HL-60 (cell line): ENCODE measurements around the gene KCNJ14.

Source experiments
- DNase-seq, 2 experiments: peaks; one replicate each; pipeline ENCODE4 v3.0.0-alpha.2; 2010 to 2020; ENCODE audit warnings: low read depth in 1 of 2, low spot score in 1 of 2
- H3K27ac ChIP-seq: fragments of 250-450 bp; sonication (Bioruptor Pico); replicated peaks from 2 replicates; pipeline ENCODE4 v1.5.1; 2020; ENCODE audit warnings: mild to moderate bottlenecking, moderate library complexity
- H3K27me3 ChIP-seq: fragments of 250-450 bp; sonication (Bioruptor Pico); 2 replicates; pipeline ENCODE4 v1.5.1; 2021; ENCODE audit warnings: mild to moderate bottlenecking, moderate library complexity; ENCODE audit not compliant: insufficient read depth, poor library complexity, severe bottlenecking
- H3K4me3 ChIP-seq: replicated peaks from 2 replicates; pipeline ENCODE4 v1.5.1; 2011; ENCODE audit warnings: mild to moderate bottlenecking, control low read depth, low read length; ENCODE audit not compliant: insufficient read depth
- GABPA ChIP-seq: IDR thresholded peaks from 2 replicates; pipeline ENCODE4 v1.6.1; 2012; ENCODE audit warnings: low read depth
- POLR2AphosphoS5 ChIP-seq: IDR thresholded peaks from 2 replicates; pipeline ENCODE4 v1.6.1; 2012; ENCODE audit warnings: low read depth
- SPI1 ChIP-seq: IDR thresholded peaks from 2 replicates; pipeline ENCODE4 v1.6.1; 2012; ENCODE audit warnings: low read depth, mild to moderate bottlenecking, borderline replicate concordance
- TF ChIP-seq, protein P1 (sequence below): IDR thresholded peaks from 2 replicates; pipeline ENCODE4 v1.6.1; 2012; ENCODE audit warnings: low read depth; ENCODE audit not compliant: insufficient replicate concordance
- TF ChIP-seq, protein P2 (sequence below): IDR thresholded peaks from one replicate; pipeline ENCODE4 v1.5.1; 2011; ENCODE audit warnings: low read length, control low read depth, inconsistent platforms; ENCODE audit not compliant: insufficient read depth

Gene KCNJ14

DNA sequence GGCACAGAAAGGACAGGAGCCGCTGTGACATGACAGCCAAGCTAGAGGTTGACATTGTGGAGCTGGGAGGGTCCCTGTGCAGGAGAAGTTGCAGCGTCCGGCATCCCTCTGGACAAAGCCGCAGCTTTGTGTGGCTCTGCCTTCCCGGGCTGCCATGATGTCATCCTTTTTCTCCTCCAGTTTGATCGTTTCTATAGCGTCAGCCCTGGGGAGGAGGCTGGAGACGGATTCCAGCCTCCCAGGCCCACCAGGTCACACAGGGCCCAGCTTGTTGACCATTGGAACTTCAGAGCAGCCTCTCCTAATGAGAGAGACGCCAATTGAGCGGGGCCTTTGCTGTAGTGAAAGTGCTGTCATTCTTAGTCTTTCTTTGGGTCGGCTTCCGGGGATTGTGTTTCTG is 3.8 kb upstream of the KCNJ14 start:
- DNase-seq, result no peak
- Histone ChIP-seq H3K27me3 (no peaks in the 10 kb centered on the region), H3K4me3 (no peak overlapping the region), H3K27ac (no peak overlapping the region)
- TF ChIP-seq, protein P1, sequence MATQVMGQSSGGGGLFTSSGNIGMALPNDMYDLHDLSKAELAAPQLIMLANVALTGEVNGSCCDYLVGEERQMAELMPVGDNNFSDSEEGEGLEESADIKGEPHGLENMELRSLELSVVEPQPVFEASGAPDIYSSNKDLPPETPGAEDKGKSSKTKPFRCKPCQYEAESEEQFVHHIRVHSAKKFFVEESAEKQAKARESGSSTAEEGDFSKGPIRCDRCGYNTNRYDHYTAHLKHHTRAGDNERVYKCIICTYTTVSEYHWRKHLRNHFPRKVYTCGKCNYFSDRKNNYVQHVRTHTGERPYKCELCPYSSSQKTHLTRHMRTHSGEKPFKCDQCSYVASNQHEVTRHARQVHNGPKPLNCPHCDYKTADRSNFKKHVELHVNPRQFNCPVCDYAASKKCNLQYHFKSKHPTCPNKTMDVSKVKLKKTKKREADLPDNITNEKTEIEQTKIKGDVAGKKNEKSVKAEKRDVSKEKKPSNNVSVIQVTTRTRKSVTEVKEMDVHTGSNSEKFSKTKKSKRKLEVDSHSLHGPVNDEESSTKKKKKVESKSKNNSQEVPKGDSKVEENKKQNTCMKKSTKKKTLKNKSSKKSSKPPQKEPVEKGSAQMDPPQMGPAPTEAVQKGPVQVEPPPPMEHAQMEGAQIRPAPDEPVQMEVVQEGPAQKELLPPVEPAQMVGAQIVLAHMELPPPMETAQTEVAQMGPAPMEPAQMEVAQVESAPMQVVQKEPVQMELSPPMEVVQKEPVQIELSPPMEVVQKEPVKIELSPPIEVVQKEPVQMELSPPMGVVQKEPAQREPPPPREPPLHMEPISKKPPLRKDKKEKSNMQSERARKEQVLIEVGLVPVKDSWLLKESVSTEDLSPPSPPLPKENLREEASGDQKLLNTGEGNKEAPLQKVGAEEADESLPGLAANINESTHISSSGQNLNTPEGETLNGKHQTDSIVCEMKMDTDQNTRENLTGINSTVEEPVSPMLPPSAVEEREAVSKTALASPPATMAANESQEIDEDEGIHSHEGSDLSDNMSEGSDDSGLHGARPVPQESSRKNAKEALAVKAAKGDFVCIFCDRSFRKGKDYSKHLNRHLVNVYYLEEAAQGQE, result no peak
- TF ChIP-seq GABPA (no peak), POLR2AphosphoS5 (no peak), SPI1 (no peak)
- TF ChIP-seq, protein P2, sequence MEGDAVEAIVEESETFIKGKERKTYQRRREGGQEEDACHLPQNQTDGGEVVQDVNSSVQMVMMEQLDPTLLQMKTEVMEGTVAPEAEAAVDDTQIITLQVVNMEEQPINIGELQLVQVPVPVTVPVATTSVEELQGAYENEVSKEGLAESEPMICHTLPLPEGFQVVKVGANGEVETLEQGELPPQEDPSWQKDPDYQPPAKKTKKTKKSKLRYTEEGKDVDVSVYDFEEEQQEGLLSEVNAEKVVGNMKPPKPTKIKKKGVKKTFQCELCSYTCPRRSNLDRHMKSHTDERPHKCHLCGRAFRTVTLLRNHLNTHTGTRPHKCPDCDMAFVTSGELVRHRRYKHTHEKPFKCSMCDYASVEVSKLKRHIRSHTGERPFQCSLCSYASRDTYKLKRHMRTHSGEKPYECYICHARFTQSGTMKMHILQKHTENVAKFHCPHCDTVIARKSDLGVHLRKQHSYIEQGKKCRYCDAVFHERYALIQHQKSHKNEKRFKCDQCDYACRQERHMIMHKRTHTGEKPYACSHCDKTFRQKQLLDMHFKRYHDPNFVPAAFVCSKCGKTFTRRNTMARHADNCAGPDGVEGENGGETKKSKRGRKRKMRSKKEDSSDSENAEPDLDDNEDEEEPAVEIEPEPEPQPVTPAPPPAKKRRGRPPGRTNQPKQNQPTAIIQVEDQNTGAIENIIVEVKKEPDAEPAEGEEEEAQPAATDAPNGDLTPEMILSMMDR, result no peak

DNA sequence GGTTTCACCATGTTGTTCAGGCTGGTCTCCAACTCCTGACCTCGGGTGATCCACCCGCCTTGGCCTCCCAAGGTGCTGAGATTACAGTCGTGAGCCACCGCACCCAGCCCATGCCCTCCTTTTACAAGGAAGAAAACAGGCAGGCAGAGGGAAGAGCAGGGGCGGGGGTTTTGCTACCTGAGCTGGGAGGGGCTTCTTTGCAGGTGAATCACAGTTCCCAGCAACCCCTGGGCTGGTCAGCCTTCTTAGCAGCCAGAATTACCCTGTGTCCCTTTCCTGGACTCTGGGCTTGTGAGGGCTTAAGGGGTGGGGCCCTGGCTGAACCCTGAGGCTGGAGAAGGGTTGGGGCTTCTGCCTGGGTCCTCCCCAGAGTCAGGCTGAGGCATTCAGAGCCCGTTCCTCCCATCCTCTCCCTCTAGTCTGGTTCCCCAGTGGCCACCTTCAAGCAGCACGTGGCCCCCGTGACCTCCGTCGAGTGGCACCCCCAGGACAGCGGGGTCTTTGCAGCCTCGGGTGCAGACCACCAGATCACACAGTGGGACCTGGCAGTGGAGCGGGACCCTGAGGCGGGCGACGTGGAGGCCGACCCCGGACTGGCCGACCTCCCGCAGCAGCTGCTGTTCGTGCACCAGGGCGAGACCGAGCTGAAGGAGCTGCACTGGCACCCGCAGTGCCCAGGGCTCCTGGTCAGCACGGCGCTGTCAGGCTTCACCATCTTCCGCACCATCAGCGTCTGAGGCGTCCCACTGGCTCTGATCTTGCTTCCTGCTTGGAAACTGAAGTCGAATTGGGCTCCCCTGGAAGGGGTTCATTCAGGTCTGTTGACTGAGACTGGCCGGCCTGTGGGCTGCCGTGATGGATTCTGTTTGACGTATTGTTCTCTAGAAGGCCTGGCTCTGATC is 2.8 kb upstream of the KCNJ14 start:
- no peak for DNase-seq
- no peak for TF ChIP-seq SPI1

DNA sequence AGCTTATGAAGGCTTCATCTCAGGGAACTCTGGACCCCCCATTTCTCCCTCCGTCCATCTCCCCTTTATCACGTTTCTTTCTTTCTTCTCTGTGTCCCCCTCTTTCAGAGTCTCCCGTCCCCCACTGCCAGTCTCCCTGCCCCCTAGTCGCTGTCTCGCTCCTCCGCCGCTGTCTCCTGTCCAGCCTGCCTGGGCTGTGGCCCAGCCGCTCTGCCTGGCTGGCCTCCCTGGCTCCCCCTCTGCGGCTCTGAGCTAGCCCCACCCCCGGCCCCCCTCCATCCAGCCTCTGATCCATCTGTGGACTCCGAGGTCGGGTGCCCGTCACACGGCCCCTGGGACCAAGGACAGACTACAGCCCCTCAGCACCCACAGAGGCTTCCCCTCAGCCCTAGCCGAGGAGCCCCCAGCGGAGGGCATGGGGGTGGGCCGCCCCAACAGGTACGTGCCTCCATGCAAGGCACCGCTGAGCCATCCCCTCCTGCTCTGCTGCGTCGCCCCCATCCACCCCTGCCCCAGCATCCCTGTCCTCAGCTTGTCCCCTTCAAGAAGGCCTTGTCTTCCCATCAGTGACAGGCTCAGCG is 1.1 kb upstream of the KCNJ14 start:
- Histone ChIP-seq H3K27me3 (no peaks in the 10 kb centered on the region), H3K27ac (no peak overlapping the region), H3K4me3 (no peak overlapping the region)
- DNase-seq, result no peak
- TF ChIP-seq POLR2AphosphoS5, result no peak
- TF ChIP-seq, protein P1, result no peak
- TF ChIP-seq GABPA, result no peak
- no peak for TF ChIP-seq SPI1
- TF ChIP-seq, protein P2, result no peak

More for the DNA sequence above, 2.8 kb upstream of the KCNJ14 start:
- no peak overlapping the region for H3K4me3 ChIP-seq
- H3K27ac ChIP-seq, result no peak overlapping the region
- H3K27me3 ChIP-seq, result no peaks in the 10 kb centered on the region

DNA sequence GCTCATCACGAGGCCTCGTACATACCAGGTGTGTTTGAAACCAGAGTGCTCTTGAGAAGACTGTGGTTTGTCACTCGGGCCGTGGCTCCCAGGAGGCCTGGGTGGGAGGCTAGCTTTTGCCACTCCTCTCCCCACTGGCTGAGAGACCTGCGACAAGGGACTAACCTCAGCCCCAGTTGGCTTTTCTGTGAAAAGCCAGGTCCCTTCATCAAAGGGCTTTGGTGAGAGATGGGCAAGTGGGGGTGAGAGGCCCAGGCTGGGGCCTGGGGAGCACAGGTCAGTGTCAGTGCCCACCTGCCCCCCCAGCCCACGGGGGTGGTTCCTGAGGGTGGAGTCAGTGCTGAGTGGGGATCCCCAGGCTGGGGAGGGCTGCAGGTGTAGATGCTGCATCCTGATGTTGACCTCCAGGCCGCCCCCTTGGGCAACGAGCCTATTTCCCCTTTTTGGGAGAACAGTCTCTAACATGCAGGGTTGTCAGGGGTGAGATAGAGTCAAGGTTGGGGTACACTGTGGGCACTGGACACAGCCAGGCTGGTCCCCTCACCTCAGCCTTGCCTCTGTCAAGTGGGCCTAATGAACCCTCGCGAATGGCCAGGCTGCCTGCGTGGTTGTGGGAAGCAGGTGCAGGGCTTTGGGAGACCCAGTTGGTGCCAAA is 661 bp downstream of the KCNJ14 start:
- no peaks in the 10 kb centered on the region for H3K27me3 ChIP-seq
- no peak overlapping the region for H3K27ac ChIP-seq
- DNase-seq, result no peak
- TF ChIP-seq GABPA (no peak), SPI1 (no peak), POLR2AphosphoS5 (no peak)
- TF ChIP-seq, protein P2, result no peak
- TF ChIP-seq, protein P1, result no peak
- H3K4me3 ChIP-seq, result no peak overlapping the region
